DMS153 (cell line): Measurements from ENCODE around the gene CEP63.
A peak's percentile ranks its signal among the peaks of the same experiment; 100 is the strongest.

Experiments
- DNase-seq: peaks from one replicate; lab custom pipeline; 2025; lab: John Stamatoyannopoulos, UW

The CEP63 gene

DNA sequence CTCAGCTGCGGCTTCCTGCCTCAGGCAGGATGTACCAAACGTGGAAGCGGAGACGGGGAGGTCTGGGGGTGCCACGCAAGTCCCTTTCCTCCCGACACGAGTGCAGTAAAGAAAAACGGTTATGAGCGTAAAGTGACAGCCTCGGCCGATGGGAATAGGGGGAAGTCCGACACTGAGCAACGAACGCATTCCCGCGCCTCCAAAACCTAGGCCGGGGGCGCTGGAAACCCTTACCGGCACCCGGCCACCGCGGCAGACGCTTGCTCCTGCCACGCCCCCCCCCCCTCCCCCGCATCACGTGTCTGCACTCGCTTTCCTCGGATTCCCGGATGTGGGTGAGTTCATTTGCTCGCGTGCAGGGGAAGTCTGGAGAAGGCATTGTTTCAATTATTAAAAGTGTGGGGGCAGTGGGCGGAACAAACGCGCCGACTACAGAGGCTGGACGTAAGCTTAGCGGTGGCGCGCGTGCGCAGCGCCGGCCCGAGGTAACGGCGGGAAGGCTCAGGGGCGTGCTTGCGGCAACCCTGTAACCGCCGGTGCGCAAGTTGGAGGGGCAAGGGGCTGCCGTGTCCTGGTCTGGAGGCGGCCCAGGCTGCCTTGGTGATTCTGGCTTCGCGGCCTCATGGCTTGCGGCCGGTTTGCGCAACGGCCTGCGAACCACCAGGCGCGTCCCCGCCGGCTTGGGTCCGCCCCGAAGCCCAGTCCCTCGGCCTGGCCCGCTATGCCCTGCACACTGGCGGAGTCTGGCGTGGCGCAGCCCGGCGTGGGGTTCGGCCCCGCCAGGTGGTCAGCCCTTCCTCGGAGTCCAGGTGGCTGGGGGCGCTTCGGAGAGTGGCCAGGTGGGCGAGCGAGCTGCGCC lies at the start of gene CEP63, which contains the start of gene ANAPC13:
CEP63 (plus strand) TSS at position 340 of the 859 bp plus-strand sequence. CDS start 9,264 bp downstream, outside the sequence.
ANAPC13 (minus strand) TSS at position 268 of the 859 bp plus-strand sequence. CDS start 3,081 bp downstream, outside the sequence.
- DNase-seq: peak; percentile 96

DNA sequence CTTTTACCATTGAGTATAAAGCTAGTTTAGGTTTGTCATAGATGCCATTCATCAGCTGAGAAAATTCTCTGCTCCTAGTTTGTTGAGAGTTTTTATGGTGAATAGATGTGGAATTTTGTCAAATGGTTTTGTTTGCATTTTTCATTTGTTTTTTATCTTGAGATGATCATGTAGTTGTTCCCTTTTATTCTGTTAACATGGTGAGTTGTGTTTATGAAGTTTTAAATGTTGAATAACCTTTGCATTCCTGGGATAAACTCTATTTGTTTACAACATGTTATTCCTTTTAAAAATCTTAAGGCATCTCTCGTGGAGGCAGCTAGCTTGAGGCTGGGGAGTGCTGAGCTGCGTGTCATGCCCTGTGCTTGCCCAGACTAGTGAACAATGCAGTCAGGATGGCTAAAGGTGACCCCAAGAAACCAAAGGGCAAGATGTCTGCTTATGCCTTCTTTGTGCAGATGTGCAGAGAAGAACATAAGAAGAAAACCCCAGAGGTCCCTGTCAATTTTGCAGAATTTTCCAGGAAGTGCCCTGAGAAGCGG lies 48.6 kb upstream of the CEP63 start:
- no peak for DNase-seq

DNA sequence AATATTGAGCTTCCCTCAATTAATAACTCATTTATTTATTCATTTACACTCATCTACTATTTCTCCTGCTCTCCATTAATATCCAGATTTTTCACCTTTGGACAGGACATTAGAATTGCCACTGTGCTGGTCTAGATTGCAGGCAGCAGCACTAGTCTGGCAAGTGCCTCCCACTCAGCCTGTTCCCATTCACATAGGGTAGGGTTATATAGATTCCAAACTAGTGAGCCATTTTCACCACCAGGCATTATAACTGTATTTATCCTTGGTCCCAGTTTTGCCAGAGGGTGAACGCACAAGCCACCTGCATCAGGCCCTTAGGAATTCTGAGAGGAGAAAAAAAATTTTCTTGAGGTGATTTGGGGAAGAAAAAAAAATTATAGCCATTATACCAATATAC lies 44.5 kb upstream of the CEP63 start:
- DNase-seq: no peak

DNA sequence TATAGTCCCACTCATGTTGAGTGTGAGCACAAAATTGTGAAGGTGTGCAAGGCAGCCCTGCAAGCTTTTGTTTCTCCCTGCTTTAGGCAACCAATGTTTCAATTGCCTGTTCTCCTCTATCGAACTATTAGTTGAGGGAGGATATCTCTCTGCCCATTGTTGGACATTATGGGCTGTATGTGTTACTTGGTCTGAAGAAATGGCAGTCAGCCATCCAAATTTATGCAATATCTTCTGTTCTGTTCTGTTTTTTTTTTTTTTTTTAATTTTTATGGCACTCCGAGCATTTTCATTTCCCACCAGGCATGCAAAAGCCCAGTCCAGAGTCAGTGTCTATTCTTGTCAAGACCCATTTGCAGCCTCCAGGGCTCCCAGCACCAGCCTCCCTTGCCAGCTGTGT lies 44.0 kb upstream of the CEP63 start:
- DNase-seq: no peak

DNA sequence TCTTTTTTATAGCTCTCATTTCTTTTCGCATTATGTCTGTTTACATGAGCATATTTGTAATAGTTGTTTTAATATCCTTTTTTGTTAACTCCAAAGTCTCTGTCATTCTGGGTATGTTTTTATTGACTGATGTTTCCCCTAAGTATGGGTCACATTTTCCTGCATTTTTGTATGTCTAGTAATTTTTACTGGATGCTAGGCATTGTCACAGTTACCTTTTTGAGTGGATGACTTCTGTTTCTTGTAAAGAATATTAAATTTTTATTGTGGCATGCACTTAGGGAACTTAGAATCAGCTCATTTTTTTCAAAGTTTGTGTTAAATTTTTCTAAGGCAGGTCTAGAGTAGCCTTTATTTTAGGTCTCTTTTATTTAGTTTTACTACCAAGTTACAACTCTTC lies 40.8 kb upstream of the CEP63 start:
- DNase-seq: no peak

DNA sequence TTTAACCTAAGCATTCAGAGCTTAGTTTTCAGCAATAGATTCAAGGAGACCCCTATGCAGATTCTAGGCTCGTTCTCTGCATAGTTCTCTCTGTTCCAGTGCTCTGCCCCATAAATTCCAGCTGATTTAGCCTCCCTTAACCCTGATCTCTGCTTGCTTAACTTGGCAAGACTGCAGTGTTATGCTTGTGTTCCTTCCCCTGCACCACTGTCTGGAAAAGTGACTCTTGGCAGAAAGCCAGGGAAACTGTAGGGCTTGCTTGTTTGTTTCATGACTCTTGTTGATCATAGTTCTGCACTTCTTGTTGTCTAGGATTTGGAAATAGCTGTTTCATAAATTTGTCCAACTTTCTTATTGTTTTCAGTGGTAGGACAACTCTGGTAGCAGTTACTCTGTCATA lies 40.2 kb upstream of the CEP63 start:
- no peak for DNase-seq

DNA sequence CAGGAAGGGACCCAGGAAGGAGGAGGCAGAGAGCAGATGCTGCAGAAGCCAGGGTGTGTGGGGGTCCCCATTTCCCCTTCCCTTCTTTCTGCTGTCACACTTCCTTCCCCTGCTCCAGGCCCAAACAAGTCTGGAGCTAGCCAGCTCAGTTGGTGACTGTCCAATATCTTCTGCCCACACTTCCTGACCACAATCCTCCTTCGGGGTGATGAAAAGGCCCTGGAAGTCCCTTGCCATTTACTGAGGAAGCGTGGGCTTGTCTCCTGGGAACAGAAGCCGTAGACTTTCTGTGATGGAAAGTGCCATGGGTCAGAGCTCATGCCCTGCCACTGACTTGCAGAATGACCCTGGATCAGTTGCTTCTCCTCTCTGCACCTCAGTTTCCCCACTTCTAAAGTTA lies 39.1 kb upstream of the CEP63 start:
- DNase-seq: no peak

DNA sequence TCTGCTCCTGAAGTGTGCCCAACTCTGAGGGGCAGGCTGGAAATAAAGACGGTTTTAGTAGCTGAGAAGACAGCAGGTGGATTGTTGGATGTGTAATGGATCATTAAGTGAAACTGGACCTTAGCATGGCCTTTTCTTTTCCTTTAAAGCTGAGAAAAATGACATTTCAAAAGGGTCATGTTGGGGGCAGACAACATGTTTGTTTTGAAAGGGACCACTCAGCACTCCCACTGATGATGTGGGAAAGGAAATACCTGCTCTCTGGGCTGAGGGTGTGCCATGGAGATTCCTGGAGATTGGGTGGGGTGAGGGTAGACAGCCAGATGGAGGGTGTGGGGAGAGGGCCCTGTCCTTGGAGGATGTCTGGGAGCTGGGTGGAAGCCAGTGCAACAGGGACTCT lies 38.5 kb upstream of the CEP63 start:
- DNase-seq: no peak

DNA sequence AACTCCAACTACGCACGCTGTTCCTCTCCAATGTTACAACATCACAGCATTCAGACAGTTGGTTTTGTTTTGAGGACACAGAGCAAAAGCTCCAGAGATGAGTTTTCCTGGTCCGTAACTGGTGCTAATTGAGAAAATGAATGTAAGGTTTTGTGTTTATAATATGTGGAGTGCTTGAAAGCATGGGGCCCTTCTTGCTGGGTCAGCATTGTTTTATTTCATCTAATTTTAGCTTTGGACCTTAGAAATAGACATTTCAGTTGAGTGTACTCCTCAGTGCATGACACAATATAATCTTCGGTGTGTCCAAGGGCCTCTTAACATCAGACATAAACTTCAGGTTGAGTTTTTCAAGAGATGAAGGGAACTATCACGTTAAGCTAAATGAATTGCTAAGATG lies 37.2 kb upstream of the CEP63 start:
- DNase-seq: no peak

DNA sequence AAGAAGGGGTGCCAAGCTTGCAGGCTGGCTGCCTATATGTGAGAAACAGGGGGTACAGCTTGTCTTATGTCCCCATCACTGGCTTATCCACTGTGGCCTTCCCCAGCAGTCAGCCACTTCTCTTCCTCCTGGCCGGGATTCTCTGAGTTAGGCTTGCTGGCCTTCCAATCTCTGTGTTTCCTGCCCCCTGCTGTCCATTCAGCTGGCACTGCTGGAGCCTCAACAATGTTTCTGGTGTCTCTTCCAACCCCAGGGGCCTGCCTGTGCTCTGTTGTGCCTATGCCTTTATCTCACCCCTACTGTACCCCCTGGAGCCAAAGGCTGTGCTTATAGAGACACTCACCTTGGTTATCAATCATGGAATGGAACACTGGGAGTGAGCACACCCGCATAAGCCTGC lies 36.6 kb upstream of the CEP63 start:
- DNase-seq: peak; percentile 7

DNA sequence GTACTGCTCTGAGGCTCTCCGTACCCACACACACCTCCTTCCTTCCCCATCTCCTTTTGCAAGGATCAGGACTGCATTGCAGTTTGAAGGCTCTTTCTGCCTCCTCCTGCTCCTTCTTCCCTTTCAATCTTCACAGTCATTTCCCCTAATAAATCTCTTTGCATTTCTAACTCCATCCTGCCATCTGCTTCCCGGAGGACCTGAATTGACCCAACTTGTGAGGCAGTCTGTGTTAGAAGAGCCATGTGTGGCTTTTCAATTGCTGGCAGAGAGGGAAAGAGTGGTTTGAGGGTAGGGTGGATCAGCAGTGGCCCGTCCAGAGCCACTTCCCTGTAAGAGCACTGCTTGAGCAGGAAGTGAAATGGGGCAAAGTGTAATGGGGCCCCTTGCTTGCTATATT lies 35.9 kb upstream of the CEP63 start:
- no peak for DNase-seq

DNA sequence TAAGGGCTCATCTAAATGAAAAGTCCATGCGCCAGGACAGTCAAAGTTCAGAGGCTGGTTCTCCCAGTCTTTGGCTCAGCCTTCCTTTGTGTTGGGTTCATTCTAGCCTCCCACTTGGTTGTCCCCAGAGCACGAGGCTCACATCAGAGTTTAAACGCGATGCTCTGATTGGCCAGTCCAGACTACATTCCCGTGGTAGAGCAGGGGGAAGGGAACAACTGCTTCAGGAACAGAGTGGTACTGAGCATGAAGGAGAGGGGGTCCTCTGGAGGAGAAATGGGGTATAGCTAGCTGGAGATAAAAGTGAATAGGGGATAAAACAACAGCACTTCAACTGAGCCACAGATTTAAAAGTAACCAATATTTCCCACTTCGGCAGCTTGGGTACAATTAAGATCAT lies 32.2 kb upstream of the CEP63 start:
- DNase-seq: no peak

DNA sequence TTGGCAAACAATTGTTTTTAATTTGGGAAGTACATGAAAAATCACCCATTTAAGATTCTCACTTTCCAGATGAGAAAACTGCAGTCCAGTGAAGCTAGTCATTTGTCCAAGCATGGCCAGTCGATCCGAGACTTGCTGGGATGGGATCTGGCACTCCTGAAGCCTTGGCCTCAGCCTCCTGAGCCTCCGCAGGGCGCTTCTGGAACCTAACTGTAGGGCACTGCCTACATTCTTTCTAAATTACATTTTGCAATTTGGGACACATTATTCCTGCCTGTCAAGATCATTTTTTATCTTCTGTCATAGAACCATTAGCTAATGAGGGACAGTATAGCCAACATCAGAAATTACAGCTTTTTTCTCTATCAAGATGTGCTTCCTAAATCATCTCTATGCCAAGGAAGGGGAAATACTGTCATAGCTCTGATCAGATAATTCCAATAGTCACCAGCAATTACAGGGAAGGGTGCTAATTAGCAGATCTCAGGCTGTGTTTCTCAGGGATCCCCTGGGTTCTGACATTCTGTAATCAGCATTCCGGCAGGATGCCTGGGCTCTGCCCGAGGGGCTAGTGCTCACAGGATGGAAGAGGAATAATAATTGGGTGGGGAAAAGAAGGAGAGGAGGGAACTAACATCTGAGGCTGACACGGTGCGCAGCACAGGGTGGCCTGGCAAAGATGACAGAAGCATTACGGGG lies 28.3 kb upstream of the CEP63 start:
- DNase-seq: no peak

DNA sequence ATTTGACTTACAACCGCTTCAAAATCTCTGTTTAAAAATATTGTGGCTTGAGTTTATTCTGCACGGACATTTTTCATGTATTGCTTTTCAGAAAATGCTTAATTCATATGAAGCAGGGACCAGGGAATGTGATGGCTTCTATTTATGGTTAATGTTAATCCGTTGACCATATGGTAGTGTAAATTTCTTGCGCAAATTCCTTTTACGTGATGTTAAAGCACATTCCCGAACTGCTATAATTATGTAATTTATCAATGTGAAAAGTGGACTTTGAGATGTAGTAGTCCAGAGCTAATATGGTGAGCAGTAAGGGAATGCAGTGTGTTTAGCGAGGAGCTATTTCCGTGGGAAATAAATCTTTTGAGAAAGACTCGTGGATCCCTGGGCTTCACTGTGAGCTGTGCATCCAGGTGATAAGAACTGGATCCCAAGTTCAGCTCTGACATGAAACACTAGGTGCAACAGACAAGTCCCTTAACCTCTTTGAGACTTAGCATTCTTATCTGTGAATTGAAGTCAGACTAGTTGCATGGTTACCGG lies 27.4 kb upstream of the CEP63 start:
- DNase-seq: no peak

DNA sequence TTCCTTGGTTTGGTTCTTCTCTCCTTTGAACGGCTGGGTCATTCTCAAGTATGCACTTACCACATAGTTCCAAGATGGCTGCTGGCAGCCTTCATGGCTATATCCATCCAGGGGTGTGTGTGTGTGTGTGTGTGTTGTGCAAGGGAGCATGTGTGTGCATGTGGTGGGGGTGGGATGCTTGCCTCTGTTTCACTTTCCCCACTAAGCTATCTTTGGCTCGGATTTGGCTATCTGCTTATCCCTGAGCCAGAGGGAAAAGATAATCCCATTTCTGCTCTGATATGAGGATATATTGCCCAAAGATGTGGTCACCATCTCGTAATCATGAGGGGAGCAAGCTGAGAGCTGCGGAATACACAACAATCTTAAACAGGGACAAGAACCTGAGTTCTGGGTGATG lies 26.3 kb upstream of the CEP63 start:
- DNase-seq: no peak

DNA sequence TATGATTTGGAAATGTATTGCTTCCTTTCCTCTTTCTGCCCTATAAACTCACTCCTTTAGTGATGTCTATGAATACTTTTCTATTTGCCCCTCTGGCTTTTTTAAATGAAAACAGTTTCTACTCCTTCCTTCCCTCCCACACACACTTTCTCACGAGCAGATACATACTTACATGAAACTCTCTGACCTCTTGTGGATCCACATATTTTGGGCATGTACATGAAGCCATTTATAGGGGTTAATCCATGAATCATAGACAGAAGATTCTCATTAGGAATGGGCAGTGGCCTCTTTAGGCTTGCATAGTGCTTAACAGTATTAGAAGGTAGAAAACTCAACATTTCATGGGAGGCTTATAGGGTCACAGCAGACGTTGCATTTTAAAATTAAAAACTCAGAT lies 24.9 kb upstream of the CEP63 start:
- DNase-seq: no peak

DNA sequence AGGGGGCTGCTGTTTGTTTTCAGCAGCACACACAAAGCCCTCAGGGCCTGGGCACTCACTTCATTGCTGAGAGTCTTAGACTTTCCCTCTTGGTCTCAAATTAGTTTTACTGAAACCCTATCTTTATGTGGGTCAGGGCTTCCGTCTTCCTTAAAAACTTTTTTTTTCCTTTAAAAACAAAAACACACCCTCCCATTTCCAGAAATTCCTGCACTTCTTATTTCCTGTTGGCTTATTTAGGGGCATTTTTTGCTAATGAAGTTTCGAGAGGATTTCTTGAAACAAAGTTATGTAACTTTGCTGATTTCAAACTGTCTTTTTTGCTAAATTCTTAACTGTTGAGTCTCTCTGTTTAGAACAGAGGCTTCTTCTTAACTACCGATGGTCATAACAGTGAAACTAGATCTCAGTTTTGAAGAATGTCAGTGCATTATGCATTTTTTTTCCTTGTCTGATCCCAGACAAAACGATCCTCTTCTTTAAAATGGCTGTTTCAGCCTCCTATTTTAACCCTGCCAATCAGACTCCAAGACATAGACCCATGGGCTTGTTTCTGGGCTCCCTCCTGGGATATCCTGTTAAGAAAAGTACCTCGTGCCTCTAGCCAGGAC lies 23.4 kb upstream of the CEP63 start:
- no peak for DNase-seq

DNA sequence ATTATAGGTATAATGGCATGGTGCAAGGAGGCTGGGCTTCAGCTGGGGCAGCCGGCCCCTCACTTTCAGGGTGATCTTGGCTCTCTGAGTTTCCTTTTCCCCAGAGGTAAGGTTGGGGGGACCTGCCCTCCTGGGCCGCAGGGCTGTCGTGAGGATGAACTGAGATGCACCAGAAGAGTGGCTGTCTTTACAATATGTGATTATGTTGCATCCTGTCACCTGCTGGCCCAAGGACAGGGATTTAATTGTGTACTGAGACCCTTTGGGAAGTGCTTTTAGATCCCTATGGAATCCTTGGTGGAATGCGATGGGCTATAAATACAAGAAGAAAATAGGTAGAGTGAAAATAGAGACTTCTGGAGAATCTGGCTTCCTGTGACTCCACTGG lies 22.2 kb upstream of the CEP63 start:
- no peak for DNase-seq

DNA sequence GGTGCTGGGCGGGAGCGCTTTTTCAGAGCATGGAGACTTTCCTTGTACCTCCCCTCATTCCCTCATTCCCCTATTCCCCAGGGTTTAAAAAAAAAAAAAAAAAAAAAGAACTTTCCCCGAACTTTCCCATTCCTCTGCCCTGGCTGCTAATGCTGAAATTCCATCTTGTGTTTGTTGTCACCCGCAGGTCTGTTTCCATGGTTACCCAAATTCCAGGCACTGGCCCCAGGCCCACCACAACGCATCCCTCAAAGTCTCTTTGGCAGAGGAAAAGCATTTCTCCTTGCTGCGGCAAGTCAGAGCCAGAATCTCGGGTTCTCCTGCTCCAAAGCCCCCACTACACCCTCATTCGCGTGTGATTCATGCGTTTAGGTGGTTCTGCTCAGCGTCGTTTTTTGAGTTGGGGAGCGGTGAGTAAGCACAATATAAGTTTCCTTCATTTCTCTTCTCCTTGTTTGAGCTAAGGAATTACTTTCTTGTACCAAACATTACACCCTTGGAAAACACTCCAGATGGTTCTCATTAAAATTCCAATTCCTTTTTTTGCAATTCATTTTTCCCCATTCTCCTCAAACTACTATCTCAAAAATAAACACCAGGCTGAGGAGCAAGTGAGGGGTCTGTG lies 21.7 kb upstream of the CEP63 start:
- no peak for DNase-seq

DNA sequence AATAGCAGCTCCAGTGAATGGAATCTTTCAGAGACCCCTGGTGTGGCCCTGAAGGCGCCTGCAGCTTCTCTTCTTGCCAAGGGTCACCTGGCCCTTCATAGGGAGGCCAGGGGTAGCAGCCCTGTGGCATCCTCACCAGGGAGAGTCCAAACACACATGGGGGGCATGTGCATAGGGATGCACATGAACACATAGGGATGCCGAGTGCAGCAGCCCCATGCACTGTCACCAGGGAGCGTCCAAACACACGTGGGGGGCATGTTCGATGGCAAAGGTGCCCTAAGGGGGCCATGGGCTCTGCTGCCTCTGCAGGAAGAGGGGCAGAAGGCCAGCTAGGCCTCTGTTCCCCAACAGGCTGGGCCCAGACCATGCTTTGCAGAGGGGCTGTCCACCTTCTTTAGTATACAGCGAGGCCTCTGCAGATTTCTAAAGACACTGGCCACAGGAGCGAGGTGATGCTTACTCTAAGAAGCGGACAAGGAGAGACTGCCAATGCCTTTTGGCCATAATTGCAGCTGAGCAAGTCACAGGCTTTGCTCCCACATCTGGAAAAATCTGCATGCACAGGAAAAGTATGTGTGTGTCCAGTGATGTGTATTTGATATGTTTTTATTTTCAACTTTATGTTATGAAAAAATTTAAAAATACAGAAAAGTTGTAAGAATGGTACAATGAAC lies 21.0 kb upstream of the CEP63 start:
- DNase-seq: no peak

DNA sequence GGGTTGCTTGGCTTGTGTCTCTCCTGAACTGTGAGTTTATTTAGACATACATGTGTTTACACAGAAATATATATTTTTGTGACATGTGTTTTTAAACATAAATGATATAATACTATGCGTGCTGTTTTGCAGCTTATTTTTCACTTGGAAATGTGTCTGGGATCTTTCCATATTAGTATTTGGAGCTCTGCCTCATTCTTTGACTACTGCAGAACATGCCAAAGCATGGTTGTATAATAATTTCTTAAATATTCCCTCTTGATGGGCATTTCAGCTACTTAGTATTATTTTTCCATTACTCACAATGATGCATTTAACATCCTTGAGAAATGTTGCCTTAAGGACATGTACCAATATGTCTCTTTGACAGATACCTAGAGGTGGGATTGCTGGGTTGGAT lies 19.5 kb upstream of the CEP63 start:
- no peak for DNase-seq
